Aorta (tissue), 5 donors: Measurements from ENCODE around the gene SBF2. TPM values are rescaled to one million over a fixed set of nuclear protein-coding genes. Genes with fewer than 3 reads are reported as not detected.
"Not testable (repeated sequence)": the region's sequence is repeated elsewhere in the genome, so short reads cannot be mapped to it uniquely, and the experiment has no call there.

ENCODE experiments used
- ATAC-seq: fragments of 200-7000 bp; cut with Tn5 transposase; one replicate; pipeline ENCODE4 v1.9.1; 2022; ENCODE audit warnings: moderate library complexity; ENCODE audit not compliant: low FRiP score
- DNase-seq, 2 donors: peaks; one replicate each; pipeline ENCODE4 v3.0.0-alpha.2; 2020
- H3K27ac ChIP-seq, 2 donors: one replicate each; pipeline ENCODE4 v1.5.1; 2013; ENCODE audit warnings: low read length in 2 of 2, mild to moderate bottlenecking in 2 of 2, moderate library complexity in 2 of 2, control low read depth in 1 of 2, inconsistent platforms in 1 of 2, low read depth in 1 of 2
- H3K27me3 ChIP-seq, 2 donors: one replicate each; pipeline ENCODE4 v1.6.1; 2013; ENCODE audit warnings: control low read depth in 1 of 2, low read length in 1 of 2, mild to moderate bottlenecking in 1 of 2, moderate library complexity in 1 of 2; ENCODE audit not compliant: insufficient read depth in 2 of 2, control insufficient read depth in 1 of 2
- H3K36me3 ChIP-seq, 2 donors: one replicate each; pipeline ENCODE4 v1.6.1; 2013; ENCODE audit warnings: control low read depth in 1 of 2, low read length in 1 of 2, mild to moderate bottlenecking in 1 of 2; ENCODE audit not compliant: insufficient read depth in 2 of 2, control insufficient read depth in 1 of 2
- H3K4me1 ChIP-seq, 2 donors: one replicate each; pipeline ENCODE4 v1.6.1; 2013; ENCODE audit warnings: low read length in 2 of 2, control low read depth in 1 of 2, mild to moderate bottlenecking in 1 of 2, moderate library complexity in 1 of 2; ENCODE audit not compliant: insufficient read depth in 2 of 2, control insufficient read depth in 1 of 2
- H3K4me3 ChIP-seq, 2 donors: one replicate each; pipeline ENCODE4 v1.5.1; 2013; ENCODE audit warnings: low read length in 2 of 2, control low read depth in 1 of 2, mild to moderate bottlenecking in 1 of 2
- H3K9me3 ChIP-seq: one replicate; pipeline ENCODE4 v1.6.1; 2013; ENCODE audit warnings: mild to moderate bottlenecking, low read length; ENCODE audit not compliant: control insufficient read depth
- WGBS, 2 donors: extraction: QIAGEN DNeasy Blood & Tissue Kit; methylation state at CpG; one replicate each; pipeline ENCODE4 v1.1.7; 2013; 5-methylcytosine and 5-hydroxymethylcytosine counted together
- intact Hi-C, 2 donors: fragments of 100-400 bp; cut with DNase I; formaldehyde crosslinking; loops; one replicate each; pipeline versions ENCODE4 v1.14.2 to v1.15.0; 2022
- polyA plus RNA-seq, 2 donors: library from polyadenylated mRNA; stranded (reverse); fragments of 200-250 nt; gene quantifications; one replicate each; pipeline ENCODE4 v1.2.3, GENCODE V29; 2013
- total RNA-seq, 2 donors: library from RNA; stranded (reverse); fragmentation: NEBNext Ultra II Directional; extraction: Animal tissue kit (Norgen Biotek cat#: 25700); gene quantifications; one replicate each; pipeline ENCODE4 v1.2.1, GENCODE V29; 2021
- donor health status: healthy with polysubstance abuse.
- donor health status: Bipolar disorder and iron deficiency.
- donor health status: DM: no; HTN: no; CAD: no.
- donor health status: DM: no; HTN: no; CAD: no.
- donor health status: DM: yes; HTN: yes; CAD: no.

The SBF2 gene
- total and polyA plus RNA-seq, 4 donors: 6.4 to 82.0 (median 47.6) TPM

- no peaks in the 10 kb centered on the region for H3K9me3 ChIP-seq
- no peak overlapping the region for H3K27ac ChIP-seq
- H3K4me1 ChIP-seq: no peaks in the 10 kb centered on the region
- WGBS, 2 donors: 98 to 99% methylated on average over 5 of the region's 5 CpGs
- H3K27me3 ChIP-seq: no peaks in the 10 kb centered on the region
- H3K4me3 ChIP-seq: no peak overlapping the region
- no peaks in the 10 kb centered on the region for H3K36me3 ChIP-seq
- ATAC-seq: no peak
- DNase-seq: no peak
- intact Hi-C loops: no loop called here
These were observed 197.0 kb downstream of the SBF2 start for GRCh38 chr11:10096987-10097386.

GRCh38 chr11:10095412-10096208 lies 198.4 kb downstream of the SBF2 start:
- DNase-seq (no peak), ATAC-seq (no peak)
- no peaks in the 10 kb centered on the region for H3K27me3 ChIP-seq
- H3K36me3 ChIP-seq: no peaks in the 10 kb centered on the region
- no peaks in the 10 kb centered on the region for H3K4me1 ChIP-seq
- no peak overlapping the region for H3K4me3 ChIP-seq
- no peak overlapping the region for H3K27ac ChIP-seq
- no peaks in the 10 kb centered on the region for H3K9me3 ChIP-seq
- WGBS, 2 donors: 93 to 95% methylated on average over 4 of the region's 4 CpGs
- intact Hi-C loops: no loop called here

- intact Hi-C loops: no loop called here
- Histone ChIP-seq H3K4me1 (no peaks in the 10 kb centered on the region), H3K36me3 (no peaks in the 10 kb centered on the region), H3K9me3 (no peaks in the 10 kb centered on the region), H3K4me3 (no peak overlapping the region), H3K27me3 (no peaks in the 10 kb centered on the region), H3K27ac (no peak overlapping the region)
- WGBS, 2 donors: 96 to 97% methylated on average over 5 of the region's 5 CpGs
- DNase-seq (no peak), ATAC-seq (no peak)
These were observed 201.6 kb downstream of the SBF2 start for GRCh38 chr11:10092426-10092825.

DNA sequence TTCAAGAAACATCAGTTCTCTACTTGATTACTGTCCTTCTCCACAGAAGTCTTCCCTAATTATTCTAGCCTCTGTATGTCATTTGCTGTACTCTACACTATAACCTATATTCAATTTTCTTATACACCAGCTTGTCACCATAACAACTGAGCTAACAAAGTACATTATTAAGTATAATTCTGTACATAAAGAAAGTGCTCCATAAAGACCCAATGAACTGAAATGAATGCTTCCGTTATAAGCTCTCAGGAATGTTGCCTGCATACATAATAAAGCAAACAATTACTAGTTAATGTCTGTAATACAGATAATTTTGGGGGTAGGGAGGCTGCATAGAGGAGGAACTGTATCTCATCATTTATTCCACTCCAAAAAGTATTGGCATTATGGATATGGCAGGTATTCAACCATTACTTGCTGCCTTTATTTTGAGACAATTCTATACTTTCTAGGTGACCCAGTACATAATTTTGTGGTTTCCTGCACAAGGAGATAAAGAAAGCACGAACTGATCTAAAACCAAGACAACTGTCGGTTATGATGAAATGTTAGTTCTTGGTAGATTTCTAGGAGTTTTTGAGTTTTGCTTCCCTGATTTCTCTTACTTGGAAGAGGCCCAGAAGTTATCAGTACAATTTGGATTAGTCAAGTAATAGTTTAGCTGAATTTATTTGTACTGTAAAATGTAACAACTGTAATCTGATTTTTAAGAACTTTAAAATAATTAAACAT lies 202.5 kb downstream of the SBF2 start:
- DNase-seq: no peak
- Histone ChIP-seq H3K27ac (no peak overlapping the region), H3K9me3 (no peaks in the 10 kb centered on the region), H3K4me3 (no peak overlapping the region), H3K27me3 (no peaks in the 10 kb centered on the region), H3K36me3 (no peaks in the 10 kb centered on the region), H3K4me1 (no peaks in the 10 kb centered on the region)
- WGBS, 2 donors: 89% methylated on average over 3 of the region's 3 CpGs
- intact Hi-C loops: no loop called here
- no peak for ATAC-seq

DNA sequence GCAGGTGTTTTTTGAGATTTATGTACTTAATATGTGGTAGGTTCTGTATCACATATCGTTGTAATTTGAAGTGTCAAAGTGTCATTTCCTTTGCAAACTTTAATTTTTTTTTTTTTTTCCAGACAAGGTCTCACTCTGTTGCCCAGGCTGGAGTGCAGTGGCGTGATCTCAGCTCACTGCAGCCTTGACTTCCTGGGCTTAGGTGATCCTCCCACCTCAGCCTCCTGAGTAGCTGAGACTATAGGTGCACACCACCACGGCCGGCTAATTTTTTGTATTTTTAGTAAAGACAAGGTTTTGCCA lies 206.1 kb downstream of the SBF2 start:
- intact Hi-C loops, ATAC-seq, H3K9me3 ChIP-seq, H3K27me3 ChIP-seq, H3K4me3 ChIP-seq, DNase-seq, H3K4me1 ChIP-seq, H3K27ac ChIP-seq, H3K36me3 ChIP-seq: not testable (repeated sequence)
- 73 to 97% methylated on average over 4 of the region's 4 CpGs for WGBS, 2 donors

GRCh38 chr11:10087186-10087922 lies 206.7 kb downstream of the SBF2 start:
- Histone ChIP-seq H3K4me1 (no peaks in the 10 kb centered on the region), H3K4me3 (no peak overlapping the region), H3K27me3 (no peaks in the 10 kb centered on the region), H3K36me3 (no peaks in the 10 kb centered on the region), H3K9me3 (no peaks in the 10 kb centered on the region), H3K27ac (no peak overlapping the region)
- no peak for DNase-seq
- WGBS, 2 donors: 23% methylated on average over 1 of the region's 1 CpG
- intact Hi-C loops: no loop called here
- ATAC-seq: no peak

GRCh38 chr11:10080138-10080537 lies 213.9 kb downstream of the SBF2 start:
- H3K9me3 ChIP-seq: no peaks in the 10 kb centered on the region
- H3K27me3 ChIP-seq: no peaks in the 10 kb centered on the region
- WGBS, 2 donors: 95 to 99% methylated on average over 4 of the region's 4 CpGs
- no peak for DNase-seq
- H3K27ac ChIP-seq: no peak overlapping the region
- H3K4me3 ChIP-seq: no peak overlapping the region
- no peaks in the 10 kb centered on the region for H3K36me3 ChIP-seq
- no peaks in the 10 kb centered on the region for H3K4me1 ChIP-seq
- intact Hi-C loops: no loop called here
- no peak for ATAC-seq

DNA sequence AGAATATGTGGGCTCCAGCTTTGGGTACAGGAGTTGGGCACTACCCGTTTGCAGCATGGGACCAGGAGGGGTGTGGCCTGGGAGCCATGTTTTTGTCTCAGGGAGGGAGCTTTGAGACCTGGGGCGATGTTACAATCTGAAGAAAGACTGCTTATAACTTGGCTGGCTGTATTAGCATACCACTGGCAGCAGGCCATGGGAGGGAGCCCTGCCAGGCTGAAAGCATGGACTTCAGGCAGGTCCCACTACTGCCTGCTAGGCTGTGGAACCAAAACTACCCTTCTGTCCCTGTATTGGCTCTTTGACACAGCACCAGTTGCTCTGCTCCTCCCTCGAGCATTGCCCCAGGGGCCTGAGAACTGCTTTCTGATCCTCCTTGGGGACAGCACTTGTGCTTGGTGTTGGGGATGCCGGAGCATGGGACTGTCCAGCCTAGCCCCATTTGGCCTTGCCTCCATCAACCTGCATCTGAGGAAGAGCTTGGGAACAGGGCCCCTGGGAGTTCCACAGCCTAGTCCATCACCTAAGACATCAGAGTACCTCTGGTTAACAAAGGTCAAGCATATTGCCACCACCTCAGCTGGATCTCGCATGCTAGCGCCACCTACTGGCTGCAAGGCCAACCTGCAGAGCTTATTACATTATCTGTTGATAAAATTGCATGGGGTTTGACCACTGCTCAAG lies 217.4 kb downstream of the SBF2 start:
- intact Hi-C loops: no loop called here
- Histone ChIP-seq H3K36me3 (no peaks in the 10 kb centered on the region), H3K27ac (no peak overlapping the region), H3K27me3 (no peaks in the 10 kb centered on the region), H3K4me3 (no peak overlapping the region), H3K9me3 (no peaks in the 10 kb centered on the region), H3K4me1 (no peaks in the 10 kb centered on the region)
- WGBS, 2 donors: 18 to 27% methylated on average over 6 of the region's 6 CpGs
- DNase-seq (peak; percentile 84 to 88), ATAC-seq (peak; percentile 69)
